Lower leg skin (tissue), 3 donors: ENCODE measurements around the gene SMPDL3B.

Experiments
- POLR2A ChIP-seq, 2 donors: fragments of 450-650 bp; IDR thresholded peaks; one replicate each; pipeline ENCODE4 v1.6.1; 2016 to 2017; ENCODE audit warnings: antibody characterized with exemption in 2 of 2, mild to moderate bottlenecking in 1 of 2, moderate library complexity in 1 of 2
- TF ChIP-seq, protein P1 (sequence below), 3 donors: fragments of 450-650 bp; IDR thresholded peaks; one replicate each; pipeline ENCODE4 v1.5.1; 2016; ENCODE audit warnings: antibody characterized with exemption in 3 of 3, mild to moderate bottlenecking in 3 of 3, moderate library complexity in 2 of 3

DNA sequence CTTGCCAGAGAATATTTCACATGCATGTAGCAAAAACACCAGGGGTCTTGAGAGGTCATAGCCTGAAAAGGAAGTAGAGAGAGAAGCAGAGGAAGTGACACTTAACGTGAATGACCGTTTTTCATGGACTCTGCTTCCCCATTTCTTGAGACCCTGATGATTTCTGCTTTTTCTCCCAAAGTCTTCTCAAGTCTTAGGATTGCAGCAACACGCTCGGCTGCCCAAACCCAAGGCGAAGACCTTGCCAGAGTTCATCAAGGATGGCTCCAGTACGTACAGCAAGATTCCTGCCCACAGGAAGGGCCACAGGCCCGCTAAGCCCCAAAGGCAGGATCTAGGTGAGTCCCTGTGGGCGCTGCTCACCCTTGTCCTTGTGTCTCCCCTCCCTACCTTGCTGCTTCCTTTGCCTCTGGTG lies 49.7 kb upstream of the SMPDL3B start:
- TF ChIP-seq POLR2A (IDR thresholded peaks at IDR 0.05), result no peak
- TF ChIP-seq, protein P1, sequence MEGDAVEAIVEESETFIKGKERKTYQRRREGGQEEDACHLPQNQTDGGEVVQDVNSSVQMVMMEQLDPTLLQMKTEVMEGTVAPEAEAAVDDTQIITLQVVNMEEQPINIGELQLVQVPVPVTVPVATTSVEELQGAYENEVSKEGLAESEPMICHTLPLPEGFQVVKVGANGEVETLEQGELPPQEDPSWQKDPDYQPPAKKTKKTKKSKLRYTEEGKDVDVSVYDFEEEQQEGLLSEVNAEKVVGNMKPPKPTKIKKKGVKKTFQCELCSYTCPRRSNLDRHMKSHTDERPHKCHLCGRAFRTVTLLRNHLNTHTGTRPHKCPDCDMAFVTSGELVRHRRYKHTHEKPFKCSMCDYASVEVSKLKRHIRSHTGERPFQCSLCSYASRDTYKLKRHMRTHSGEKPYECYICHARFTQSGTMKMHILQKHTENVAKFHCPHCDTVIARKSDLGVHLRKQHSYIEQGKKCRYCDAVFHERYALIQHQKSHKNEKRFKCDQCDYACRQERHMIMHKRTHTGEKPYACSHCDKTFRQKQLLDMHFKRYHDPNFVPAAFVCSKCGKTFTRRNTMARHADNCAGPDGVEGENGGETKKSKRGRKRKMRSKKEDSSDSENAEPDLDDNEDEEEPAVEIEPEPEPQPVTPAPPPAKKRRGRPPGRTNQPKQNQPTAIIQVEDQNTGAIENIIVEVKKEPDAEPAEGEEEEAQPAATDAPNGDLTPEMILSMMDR (IDR thresholded peaks at IDR 0.05), result no peak
